Hippocampal formation (tissue), 2 donors: ENCODE results near the gene ATXN1.
"Not testable (repeated sequence)": the region's sequence is repeated elsewhere in the genome, so short reads cannot be mapped to it uniquely, and the experiment has no call there.

Source experiments
- DNase-seq, 2 donors: peaks; one replicate each; lab custom pipeline; 2025; lab: John Stamatoyannopoulos, UW

ATXN1 gene

GRCh38 chr6:16412982-16413381 lies 348.3 kb downstream of the ATXN1 start:
- DNase-seq = no peak

- no peak for DNase-seq
Measured at GRCh38 chr6:16412171-16412570, 349.1 kb downstream of the ATXN1 start.

GRCh38 chr6:16409531-16410441 lies 351.5 kb downstream of the ATXN1 start:
- DNase-seq = peak; percentile 44 to 52

- DNase-seq = no peak
Measured at GRCh38 chr6:16408766-16409165, 352.5 kb downstream of the ATXN1 start.

GRCh38 chr6:16406966-16407365 lies 354.3 kb downstream of the ATXN1 start:
- DNase-seq = no peak

GRCh38 chr6:16406538-16406937 lies 354.7 kb downstream of the ATXN1 start:
- DNase-seq = not testable (repeated sequence)

- DNase-seq = no peak
Measured at GRCh38 chr6:16405375-16405774, 355.9 kb downstream of the ATXN1 start.

- no peak for DNase-seq
Measured at GRCh38 chr6:16404456-16404855, 356.8 kb downstream of the ATXN1 start.

GRCh38 chr6:16403831-16404230 lies 357.4 kb downstream of the ATXN1 start:
- DNase-seq = no peak

GRCh38 chr6:16402581-16402900 lies 358.7 kb downstream of the ATXN1 start:
- DNase-seq = no peak

GRCh38 chr6:16400248-16400760 lies 361.0 kb downstream of the ATXN1 start:
- DNase-seq = no peak

GRCh38 chr6:16399695-16400094 lies 361.6 kb downstream of the ATXN1 start:
- no peak for DNase-seq

- DNase-seq = no peak
Measured at GRCh38 chr6:16399158-16399557, 362.1 kb downstream of the ATXN1 start.

- no peak for DNase-seq
Measured at GRCh38 chr6:16398587-16398986, 362.7 kb downstream of the ATXN1 start.

- DNase-seq = no peak
Measured at GRCh38 chr6:16397623-16398022, 363.6 kb downstream of the ATXN1 start.

- DNase-seq = no peak
Measured at GRCh38 chr6:16396497-16397319, 364.6 kb downstream of the ATXN1 start.

- no peak for DNase-seq
Measured at GRCh38 chr6:16394632-16395031, 366.6 kb downstream of the ATXN1 start.

- no peak for DNase-seq
Measured at GRCh38 chr6:16393326-16393725, 367.9 kb downstream of the ATXN1 start.

GRCh38 chr6:16392010-16392409 lies 369.2 kb downstream of the ATXN1 start:
- no peak for DNase-seq

GRCh38 chr6:16391451-16391912 lies 369.8 kb downstream of the ATXN1 start:
- DNase-seq = no peak

GRCh38 chr6:16390909-16391450 lies 370.3 kb downstream of the ATXN1 start:
- DNase-seq = not testable (repeated sequence)

GRCh38 chr6:16389642-16390041 lies 371.6 kb downstream of the ATXN1 start:
- DNase-seq = no peak
